IPS-15b (cell line): ENCODE results near the gene LINC00237.

Experiments
- H3K27me3 ChIP-seq: one replicate; pipeline ENCODE4 v1.6.1; 2013; ENCODE audit warnings: low read length; ENCODE audit not compliant: control insufficient read depth, insufficient read depth
- H3K36me3 ChIP-seq: one replicate; pipeline ENCODE4 v1.6.1; 2013; ENCODE audit warnings: low read length; ENCODE audit not compliant: control insufficient read depth, insufficient read depth
- H3K4me1 ChIP-seq: one replicate; pipeline ENCODE4 v1.6.1; 2013; ENCODE audit warnings: mild to moderate bottlenecking, low read length; ENCODE audit not compliant: control insufficient read depth, insufficient read depth
- H3K4me3 ChIP-seq: one replicate; pipeline ENCODE4 v1.5.1; 2013; ENCODE audit warnings: low read depth, low read length
- H3K9ac ChIP-seq: one replicate; pipeline ENCODE4 v1.6.1; 2013; ENCODE audit warnings: low read depth, mild to moderate bottlenecking, low read length
- H3K9me3 ChIP-seq: one replicate; pipeline ENCODE4 v1.6.1; 2013; ENCODE audit warnings: mild to moderate bottlenecking, low read length; ENCODE audit not compliant: control insufficient read depth, insufficient read depth

The LINC00237 gene

GRCh38 chr20:21053002-21053762 is 53.0 kb downstream of the LINC00237 start:
- H3K9ac ChIP-seq, result no peak overlapping the region
- H3K4me3 ChIP-seq, result no peak overlapping the region
- H3K27me3 ChIP-seq, result no peaks in the 10 kb centered on the region
- H3K36me3 ChIP-seq, result no peaks in the 10 kb centered on the region
- peaks cover 12% of the 10 kb centered on the region for H3K4me1 ChIP-seq
- no peaks in the 10 kb centered on the region for H3K9me3 ChIP-seq

GRCh38 chr20:21052686-21053001 is 53.5 kb downstream of the LINC00237 start:
- no peaks in the 10 kb centered on the region for H3K9me3 ChIP-seq
- H3K4me3 ChIP-seq, result no peak overlapping the region
- H3K9ac ChIP-seq, result no peak overlapping the region
- H3K27me3 ChIP-seq, result no peaks in the 10 kb centered on the region
- H3K36me3 ChIP-seq, result no peaks in the 10 kb centered on the region
- peaks cover 12% of the 10 kb centered on the region for H3K4me1 ChIP-seq

- Histone ChIP-seq H3K9me3 (no peaks in the 10 kb centered on the region), H3K27me3 (peaks cover under 1% of the 10 kb centered on the region), H3K9ac (no peak overlapping the region), H3K36me3 (no peaks in the 10 kb centered on the region), H3K4me3 (no peak overlapping the region), H3K4me1 (peaks cover 12% of the 10 kb centered on the region)
These were observed 53.9 kb downstream of the LINC00237 start for GRCh38 chr20:21052241-21052640.

GRCh38 chr20:21050710-21051109 is 55.4 kb downstream of the LINC00237 start:
- Histone ChIP-seq H3K4me3 (no peak overlapping the region), H3K27me3 (peaks cover 2% of the 10 kb centered on the region), H3K36me3 (no peaks in the 10 kb centered on the region), H3K9ac (no peak overlapping the region), H3K4me1 (peaks cover 12% of the 10 kb centered on the region), H3K9me3 (no peaks in the 10 kb centered on the region)

GRCh38 chr20:21049305-21049828 is 56.8 kb downstream of the LINC00237 start:
- peaks cover 2% of the 10 kb centered on the region for H3K27me3 ChIP-seq
- H3K4me1 ChIP-seq, result peaks cover 12% of the 10 kb centered on the region
- no peak overlapping the region for H3K9ac ChIP-seq
- H3K9me3 ChIP-seq, result no peaks in the 10 kb centered on the region
- H3K4me3 ChIP-seq, result no peak overlapping the region
- H3K36me3 ChIP-seq, result no peaks in the 10 kb centered on the region

- Histone ChIP-seq H3K9me3 (no peaks in the 10 kb centered on the region), H3K27me3 (peaks cover 2% of the 10 kb centered on the region), H3K4me1 (peaks cover 11% of the 10 kb centered on the region), H3K4me3 (no peak overlapping the region), H3K36me3 (no peaks in the 10 kb centered on the region), H3K9ac (no peak overlapping the region)
These were observed 57.3 kb downstream of the LINC00237 start for GRCh38 chr20:21048841-21049273.

GRCh38 chr20:21047981-21048380 is 58.2 kb downstream of the LINC00237 start:
- H3K9ac ChIP-seq, result no peak overlapping the region
- H3K9me3 ChIP-seq, result no peaks in the 10 kb centered on the region
- no peaks in the 10 kb centered on the region for H3K36me3 ChIP-seq
- no peak overlapping the region for H3K4me3 ChIP-seq
- H3K4me1 ChIP-seq, result peaks cover 4% of the 10 kb centered on the region
- H3K27me3 ChIP-seq, result peaks cover 2% of the 10 kb centered on the region

GRCh38 chr20:21046413-21047070 is 59.6 kb downstream of the LINC00237 start:
- H3K9me3 ChIP-seq, result no peaks in the 10 kb centered on the region
- peaks cover 2% of the 10 kb centered on the region for H3K27me3 ChIP-seq
- no peak overlapping the region for H3K4me3 ChIP-seq
- H3K9ac ChIP-seq, result no peak overlapping the region
- H3K4me1 ChIP-seq, result no peaks in the 10 kb centered on the region
- no peaks in the 10 kb centered on the region for H3K36me3 ChIP-seq
